C4-2B (cell line): Measurements from ENCODE around the gene LDLRAD3.

Experiments
- H3K27ac ChIP-seq: fragments of 450-650 bp; 2 replicates; pipeline ENCODE4 v1.5.1; 2017
- CTCF ChIP-seq: fragments of 450-650 bp; conservative IDR thresholded peaks from 2 replicates; pipeline ENCODE4 v1.5.1; 2017; ENCODE audit warnings: mild to moderate bottlenecking
- ZFX ChIP-seq: fragments of 450-650 bp; IDR thresholded peaks from 2 replicates; pipeline ENCODE4 v1.6.1; 2017

Gene LDLRAD3

GRCh38 chr11:36029616-36030015 lies 85.8 kb downstream of the LDLRAD3 start:
- TF ChIP-seq ZFX: no peak
- TF ChIP-seq CTCF: no peak
- H3K27ac ChIP-seq: no peak overlapping the region

DNA sequence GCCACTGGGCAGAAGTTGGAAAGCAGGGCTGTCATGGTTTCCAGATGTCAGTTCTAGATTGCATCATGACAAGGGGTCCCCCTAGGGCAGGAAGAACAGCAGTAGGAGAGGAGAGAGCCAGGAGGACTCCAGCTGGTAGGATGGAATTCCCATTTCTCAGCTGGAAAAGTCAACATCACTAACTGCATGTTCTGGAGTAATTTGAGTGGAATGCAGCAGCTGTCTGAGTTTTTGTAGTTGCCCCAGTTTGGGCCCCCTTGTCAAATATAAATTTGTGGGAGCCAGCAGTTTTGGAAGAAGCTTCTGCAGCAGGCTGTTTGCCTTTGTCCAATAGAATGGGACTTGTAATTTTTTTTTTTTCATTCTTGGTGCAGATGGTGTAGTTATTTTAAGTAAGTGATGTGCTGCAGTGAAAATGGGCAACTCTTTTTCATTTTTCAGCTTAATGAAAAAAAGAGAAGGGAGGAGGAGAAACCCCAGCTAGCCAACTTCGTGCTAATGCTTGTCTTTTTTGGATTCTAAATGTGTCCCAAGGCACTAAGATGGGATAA lies 86.9 kb downstream of the LDLRAD3 start:
- no peak for TF ChIP-seq ZFX
- TF ChIP-seq CTCF: no peak
- H3K27ac ChIP-seq: no peak overlapping the region

DNA sequence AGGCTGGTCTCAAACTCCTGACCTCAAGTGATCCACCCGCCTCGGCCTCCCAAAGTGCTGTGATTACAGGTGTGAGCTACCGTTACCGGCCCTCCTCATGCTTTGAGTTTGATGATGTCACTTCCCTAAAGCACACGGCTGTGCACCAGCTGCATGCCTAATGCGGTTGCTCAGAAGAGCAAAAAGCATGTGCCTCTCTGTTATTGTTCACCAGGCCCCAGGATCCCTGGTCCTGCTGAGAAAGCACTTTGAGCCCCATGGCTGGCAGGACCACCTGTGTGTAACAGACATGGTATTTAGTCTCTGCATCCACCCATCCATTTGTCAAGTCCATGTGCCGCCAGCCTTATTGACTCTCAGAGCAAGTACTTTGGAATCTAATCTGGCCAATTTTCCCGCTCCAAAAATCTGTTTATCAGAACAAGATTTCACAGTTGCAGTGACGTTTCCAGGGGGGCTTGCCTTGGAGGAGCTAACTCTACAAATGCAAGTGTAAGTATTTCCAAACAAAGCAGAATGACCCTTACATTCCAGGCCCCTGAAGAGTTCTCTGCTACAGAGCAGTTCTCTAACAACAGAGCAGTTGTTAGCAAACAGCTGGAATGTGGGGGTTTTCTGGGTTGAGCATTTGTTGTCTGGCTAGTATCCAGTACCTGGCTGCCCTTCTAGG lies 89.4 kb downstream of the LDLRAD3 start:
- TF ChIP-seq ZFX: no peak
- no peak for TF ChIP-seq CTCF
- H3K27ac ChIP-seq: no peak overlapping the region

- TF ChIP-seq ZFX (no peak), CTCF (no peak)
- peak overlapping the region; percentile 82; the same call in 1 of the 2 replicates for H3K27ac ChIP-seq
Observed at GRCh38 chr11:36033936-36034335, 90.1 kb downstream of the LDLRAD3 start.

- peak overlapping the region; percentile 82 for H3K27ac ChIP-seq
- TF ChIP-seq CTCF: no peak; the same call in 1 of the 2 replicates
- TF ChIP-seq ZFX: no peak
Observed at GRCh38 chr11:36034551-36035331, 90.9 kb downstream of the LDLRAD3 start.

DNA sequence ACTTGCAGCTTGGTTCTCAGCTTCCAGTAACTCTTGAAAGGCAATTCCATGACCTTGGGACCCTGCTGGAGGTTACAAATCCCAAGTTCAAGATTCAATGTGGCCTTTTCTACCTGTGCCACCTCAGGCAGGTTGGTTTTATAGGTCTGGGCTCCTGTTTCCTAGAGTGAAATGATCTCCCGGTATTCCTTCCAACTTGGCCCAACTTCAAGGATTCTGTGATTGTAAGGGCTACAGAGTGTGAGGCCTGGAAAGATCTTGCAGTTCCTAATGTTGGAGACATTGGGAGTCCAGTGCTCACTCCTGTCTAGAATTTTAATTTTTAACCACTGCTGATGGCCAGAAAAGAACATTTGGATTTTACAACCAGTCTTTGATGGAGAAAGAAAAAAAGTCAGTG lies 91.6 kb downstream of the LDLRAD3 start:
- H3K27ac ChIP-seq: peak overlapping the region; percentile 82
- TF ChIP-seq CTCF (no peak), ZFX (no peak)

DNA sequence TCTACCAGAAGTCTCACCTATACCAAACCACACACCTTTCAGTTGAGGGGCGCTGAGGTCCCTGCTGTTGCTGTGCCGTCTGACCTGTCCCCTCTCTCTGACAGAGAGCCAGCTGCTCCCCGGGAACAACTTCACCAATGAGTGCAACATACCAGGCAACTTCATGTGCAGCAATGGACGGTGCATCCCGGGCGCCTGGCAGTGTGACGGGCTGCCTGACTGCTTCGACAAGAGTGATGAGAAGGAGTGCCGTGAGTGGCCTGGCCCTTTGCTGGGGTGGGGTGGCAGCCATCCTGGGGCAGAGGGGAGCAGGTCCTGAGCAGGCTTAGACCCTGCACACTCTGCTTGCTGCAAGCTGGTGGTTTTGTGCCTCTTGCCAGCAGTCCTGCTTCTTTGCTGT lies 92.1 kb downstream of the LDLRAD3 start:
- TF ChIP-seq CTCF: no peak
- TF ChIP-seq ZFX: no peak
- H3K27ac ChIP-seq: peak overlapping the region; percentile 82
